AG04449 (cell line): ENCODE data around the gene TH.

Experiments
- CTCF ChIA-PET: fragments of 350-600 bp; formaldehyde crosslinking; extraction: SDS; loops from one replicate; lab custom pipeline; 2021; ENCODE audit warnings: antibody characterized with exemption; lab: Yijun Ruan, JAX
- POLR2A ChIA-PET: fragments of 400-600, 350-600 bp; formaldehyde crosslinking; extraction: SDS; loops from one replicate; lab custom pipeline; 2020; ENCODE audit warnings: antibody characterized with exemption, inconsistent platforms; lab: Yijun Ruan, JAX
- DNase-seq: peaks from one replicate; pipeline ENCODE4 v3.0.0-alpha.2; 2010; ENCODE audit warnings: low read depth, low spot score
- H3K4me3 ChIP-seq: 2 replicates; pipeline ENCODE4 v1.5.1; 2011; ENCODE audit warnings: low read depth, mild to moderate bottlenecking, control low read depth, low read length
- CTCF ChIP-seq: IDR thresholded peaks from one replicate; pipeline ENCODE4 v1.5.1; 2011; ENCODE audit warnings: mild to moderate bottlenecking, moderate library complexity, low read length, control low read depth, inconsistent platforms; ENCODE audit not compliant: insufficient read depth; ENCODE audit errors: missing control alignments

Gene TH

GRCh38 chr11:2137202-2138067 lies 34.2 kb downstream of the TH start:
- POLR2A ChIA-PET = interaction anchor here (1.2 kb wide), 1 partner anchor 40 kb away, joined by 3 read pairs; no protein-coding TSS in a partner anchor
- H3K4me3 ChIP-seq = 0 out of 2 replicates have a peak overlapping the region, but pooled peaks have one; percentile 6
- no peak for DNase-seq
- no peak for TF ChIP-seq CTCF
- CTCF ChIA-PET = interaction anchor here (0.6 to 9.2 kb wide), 2 partner anchors 13 to 485 kb away, joined by 3 to 70 read pairs; no protein-coding TSS in a partner anchor

GRCh38 chr11:2136952-2137201 lies 34.7 kb downstream of the TH start:
- POLR2A ChIA-PET = interaction anchor here (1.2 kb wide), 1 partner anchor 40 kb away, joined by 3 read pairs; no protein-coding TSS in a partner anchor
- DNase-seq = no peak
- CTCF ChIA-PET = interaction anchor here (0.6 to 9.2 kb wide), 2 partner anchors 13 to 484 kb away, joined by 3 to 70 read pairs; no protein-coding TSS in a partner anchor
- no peak overlapping the region for H3K4me3 ChIP-seq
- TF ChIP-seq CTCF = no peak

- TF ChIP-seq CTCF = no peak
- ChIA-PET CTCF (interaction anchor here (0.6 to 9.2 kb wide), 2 partner anchors 14 to 484 kb away, joined by 3 to 70 read pairs; no protein-coding TSS in a partner anchor), POLR2A (interaction anchor here (1.2 kb wide), 1 partner anchor 39 kb away, joined by 3 read pairs; no protein-coding TSS in a partner anchor)
- H3K4me3 ChIP-seq = no peak overlapping the region
- DNase-seq = no peak
These were observed 35.2 kb downstream of the TH start for GRCh38 chr11:2136209-2136951.

- ChIA-PET POLR2A (no interaction called here), CTCF (interaction anchor here (1.2 to 9.2 kb wide), 2 partner anchors 14 to 99 kb away, joined by 4 to 70 read pairs; no protein-coding TSS in a partner anchor)
- H3K4me3 ChIP-seq = no peak overlapping the region
- TF ChIP-seq CTCF = no peak
- DNase-seq = no peak
These were observed 35.9 kb downstream of the TH start for GRCh38 chr11:2135648-2136201.

- CTCF ChIA-PET = interaction anchor here (1.2 to 9.2 kb wide), 2 partner anchors 15 to 99 kb away, joined by 4 to 70 read pairs; no protein-coding TSS in a partner anchor
- TF ChIP-seq CTCF = no peak
These were observed 36.5 kb downstream of the TH start for GRCh38 chr11:2135018-2135569.

More at GRCh38 chr11:2135018-2135569, 36.5 kb downstream of the TH start:
- H3K4me3 ChIP-seq = no peak overlapping the region
- POLR2A ChIA-PET = no interaction called here
- DNase-seq = no peak
